ENCODE measurements around the gene PITPNC1. TPM values are rescaled to one million over a fixed set of nuclear protein-coding genes. Genes with fewer than 3 reads are reported as not detected.

The PITPNC1 gene
- total RNA-seq, 1 experiment from 2014 or later: 35.5 TPM

- no peak for DNase-seq (ENCODE audit: low spot score)
- TF ChIP-seq EZH2 (IDR thresholded peaks at IDR 0.05; ENCODE audit: borderline replicate concordance, low read depth, low read length, poor library complexity, severe bottlenecking) (no peak), CTCF (conservative IDR thresholded peaks at IDR 0.05; ENCODE audit: low read depth, low read length) (no peak)
- no TSS peak for BruUV-seq (replicated peaks)
- ChIA-PET CTCF (interaction anchor here (0.7 kb wide), 1 partner anchor 14 kb away, joined by 4 read pairs; no protein-coding TSS in a partner anchor), POLR2A (ENCODE audit: low non-redundant PET) (interaction anchor here (0.5 kb wide), 1 partner anchor 49 kb away, joined by 3 read pairs; no protein-coding TSS in a partner anchor)
- H3K4me1 ChIP-seq (ENCODE audit: insufficient read depth, low read length, poor library complexity, severe bottlenecking): peaks cover 76% of the 10 kb centered on the region
- peaks cover 26% of the 10 kb centered on the region for H3K36me3 ChIP-seq (ENCODE audit: insufficient read depth, low read length, poor library complexity, severe bottlenecking)
- no peaks in the 10 kb centered on the region for H3K9me3 ChIP-seq (ENCODE audit: low read depth, low read length, poor library complexity, severe bottlenecking)
- H3K27ac ChIP-seq (ENCODE audit: low read depth, low read length, poor library complexity, severe bottlenecking): peak overlapping the region; percentile 84
- no peak overlapping the region for H3K4me3 ChIP-seq (ENCODE audit: low read depth, low read length, poor library complexity, severe bottlenecking)
- intact Hi-C loops (cut with micrococcal nuclease; ENCODE audit: unreplicated experiment): no loop called here
- H3K27me3 ChIP-seq (replicated peaks; ENCODE audit: insufficient read depth, low read depth, low read length, poor library complexity): no peaks in the 10 kb centered on the region
These were observed 16.2 kb upstream of the PITPNC1 start for GRCh38 chr17:67360880-67361279.

GRCh38 chr17:67362173-67362572, 14.9 kb upstream of the PITPNC1 start:
- no peak for DNase-seq (ENCODE audit: low spot score)
- POLR2A ChIA-PET (ENCODE audit: low non-redundant PET): interaction anchor here (0.6 kb wide), 1 partner anchor 457 kb away, joined by 5 read pairs; no protein-coding TSS in a partner anchor
- peak overlapping the region; percentile 24 for H3K27ac ChIP-seq (ENCODE audit: low read depth, low read length, poor library complexity, severe bottlenecking)
- H3K9me3 ChIP-seq (ENCODE audit: low read depth, low read length, poor library complexity, severe bottlenecking): no peaks in the 10 kb centered on the region
- no TSS peak for BruUV-seq (replicated peaks)
- H3K4me3 ChIP-seq (ENCODE audit: low read depth, low read length, poor library complexity, severe bottlenecking): no peak overlapping the region
- H3K4me1 ChIP-seq (ENCODE audit: insufficient read depth, low read length, poor library complexity, severe bottlenecking): peaks cover 66% of the 10 kb centered on the region
- no peaks in the 10 kb centered on the region for H3K27me3 ChIP-seq (replicated peaks; ENCODE audit: insufficient read depth, low read depth, low read length, poor library complexity)
- H3K36me3 ChIP-seq (ENCODE audit: insufficient read depth, low read length, poor library complexity, severe bottlenecking): peaks cover 16% of the 10 kb centered on the region
- no peak for TF ChIP-seq EZH2 (IDR thresholded peaks at IDR 0.05; ENCODE audit: borderline replicate concordance, low read depth, low read length, poor library complexity, severe bottlenecking)
- intact Hi-C loops (cut with micrococcal nuclease; ENCODE audit: unreplicated experiment): no loop called here
- CTCF ChIA-PET: no interaction called here

- Histone ChIP-seq H3K27ac (ENCODE audit: low read depth, low read length, poor library complexity, severe bottlenecking) (peak overlapping the region; percentile 97), H3K36me3 (ENCODE audit: insufficient read depth, low read length, poor library complexity, severe bottlenecking) (peaks cover 12% of the 10 kb centered on the region), H3K4me1 (ENCODE audit: insufficient read depth, low read length, poor library complexity, severe bottlenecking) (peaks cover 37% of the 10 kb centered on the region), H3K9me3 (ENCODE audit: low read depth, low read length, poor library complexity, severe bottlenecking) (no peaks in the 10 kb centered on the region), H3K27me3 (replicated peaks; ENCODE audit: insufficient read depth, low read depth, low read length, poor library complexity) (no peaks in the 10 kb centered on the region), H3K4me3 (ENCODE audit: low read depth, low read length, poor library complexity, severe bottlenecking) (peak overlapping the region; percentile 93)
- intact Hi-C loops (cut with micrococcal nuclease; ENCODE audit: unreplicated experiment): no loop called here
- POLR2A ChIA-PET (ENCODE audit: low non-redundant PET): interaction anchor here (0.6 to 0.7 kb wide), 3 partner anchors 16 to 297 kb away, joined by 3 to 13 read pairs (median 12); no protein-coding TSS in a partner anchor
- TF ChIP-seq CTCF (conservative IDR thresholded peaks at IDR 0.05; ENCODE audit: low read depth, low read length) (no peak), EZH2 (IDR thresholded peaks at IDR 0.05; ENCODE audit: borderline replicate concordance, low read depth, low read length, poor library complexity, severe bottlenecking) (no peak)
- no peak for DNase-seq (ENCODE audit: low spot score)
- BruUV-seq (replicated peaks): TSS peak; percentile 42
- CTCF ChIA-PET: no interaction called here
These were observed 12.0 kb upstream of the PITPNC1 start for GRCh38 chr17:67364847-67365737.

Data from A673 (cell line).